GM10847 (cell line): ENCODE results near the gene PAPPA2.

Experiments used
- POLR2A ChIP-seq: IDR thresholded peaks from 2 replicates; pipeline ENCODE4 v1.6.1; 2011; ENCODE audit not compliant: insufficient read length; ENCODE audit errors: extremely low read depth

Gene PAPPA2

DNA sequence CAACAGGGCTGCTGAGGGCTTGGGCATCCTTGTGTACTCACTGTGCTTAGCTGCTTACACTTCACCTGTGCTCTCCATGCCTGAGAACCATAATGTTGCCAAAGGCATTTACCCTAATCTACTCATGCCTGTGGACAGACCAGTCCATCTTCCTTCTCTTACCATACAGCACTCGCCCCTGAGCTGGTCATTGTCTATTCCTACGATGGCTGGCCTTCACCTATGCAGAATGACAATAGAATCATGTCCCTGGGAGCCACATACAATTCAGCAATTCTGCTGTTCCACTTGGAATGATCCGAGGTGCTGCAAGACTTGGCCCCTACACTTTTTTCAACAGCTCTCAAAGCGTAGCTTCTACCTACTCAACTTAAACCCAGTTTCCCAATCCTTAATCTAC, 96.5 kb downstream of the PAPPA2 start:
- TF ChIP-seq POLR2A, result no peak

DNA sequence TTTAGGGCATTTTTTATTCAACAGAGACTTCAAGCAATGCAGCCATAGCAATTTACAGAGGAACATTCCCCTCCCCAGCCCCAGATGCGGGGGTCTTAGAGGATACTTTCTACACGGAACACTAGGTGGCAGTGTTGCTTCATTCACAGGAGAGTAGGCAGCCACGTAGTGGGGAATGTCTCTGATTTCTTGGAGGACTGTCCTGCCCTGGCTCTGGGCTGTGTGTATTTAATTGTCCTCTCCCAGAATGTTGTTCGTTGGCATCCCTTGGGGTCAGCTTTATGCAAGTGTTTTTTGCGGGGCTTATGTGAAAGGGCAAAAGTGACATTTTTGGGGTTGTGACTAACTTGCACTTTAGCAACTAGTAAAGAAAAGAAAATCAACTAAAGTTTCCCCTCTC, 96.9 kb downstream of the PAPPA2 start:
- no peak for TF ChIP-seq POLR2A

DNA sequence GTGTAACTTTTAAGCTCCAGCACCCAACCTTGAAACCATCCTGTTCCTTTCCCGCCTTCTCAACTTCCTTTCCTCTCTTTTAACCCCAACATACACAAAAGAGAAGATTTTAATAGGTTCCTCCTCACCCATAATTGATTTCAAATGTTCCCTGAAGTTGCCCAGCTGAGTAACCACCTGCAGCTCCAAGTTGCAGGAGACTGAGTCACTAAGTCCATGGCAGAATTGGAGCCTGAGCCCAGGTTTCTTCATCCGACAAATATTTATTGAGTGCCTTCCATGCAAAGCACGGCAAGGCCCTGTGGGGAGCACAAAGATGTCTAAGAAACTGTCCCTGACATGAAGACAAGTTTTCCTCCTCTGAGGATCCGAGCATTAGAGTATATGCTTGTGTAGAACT, 97.7 kb downstream of the PAPPA2 start:
- no peak for TF ChIP-seq POLR2A

DNA sequence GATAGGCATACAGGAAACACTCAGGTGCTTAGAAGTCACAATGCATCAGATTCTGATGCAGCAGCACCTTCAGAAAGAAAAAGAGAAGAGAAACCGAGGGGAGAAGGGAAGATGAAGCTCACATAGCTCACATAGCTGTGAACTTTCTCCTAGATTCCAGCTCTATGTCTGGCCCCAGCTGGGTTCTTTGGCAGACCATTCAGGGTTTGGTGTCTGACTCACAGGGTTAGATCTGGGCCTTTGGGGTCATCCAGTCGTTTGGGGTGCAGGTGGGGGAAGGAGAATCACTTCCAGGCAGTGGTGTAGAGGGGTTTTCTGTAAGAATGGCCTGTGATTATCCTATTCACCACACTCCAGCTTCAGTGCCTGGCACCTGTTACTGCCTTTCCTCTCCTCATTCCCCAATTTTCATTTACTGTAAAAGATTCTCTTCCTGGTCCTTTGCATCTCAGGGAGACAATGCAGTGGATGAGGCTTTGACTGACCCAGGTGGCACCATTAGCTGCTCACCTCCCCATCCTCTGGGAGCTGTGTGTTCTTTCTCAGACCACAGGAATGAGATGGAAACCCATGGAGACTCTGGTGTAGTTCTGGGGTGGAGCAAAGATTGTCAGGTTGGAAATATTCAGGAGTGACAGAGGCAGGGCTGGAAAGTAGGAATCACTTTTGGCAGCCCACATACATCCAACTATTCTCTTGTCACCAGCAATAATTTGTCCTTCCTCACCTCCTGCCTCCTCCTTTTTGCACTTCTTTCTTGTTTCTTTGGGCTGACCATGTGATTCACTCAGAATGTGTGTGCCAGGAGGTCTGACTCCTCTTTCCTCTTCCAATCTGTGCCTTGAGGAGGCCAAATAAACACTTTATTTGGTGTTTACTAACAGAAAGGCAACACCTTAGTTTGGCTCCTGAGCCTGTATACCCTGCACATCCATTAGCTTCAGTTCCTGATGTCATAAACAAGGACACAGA, 103.3 kb downstream of the PAPPA2 start:
- no peak for TF ChIP-seq POLR2A

DNA sequence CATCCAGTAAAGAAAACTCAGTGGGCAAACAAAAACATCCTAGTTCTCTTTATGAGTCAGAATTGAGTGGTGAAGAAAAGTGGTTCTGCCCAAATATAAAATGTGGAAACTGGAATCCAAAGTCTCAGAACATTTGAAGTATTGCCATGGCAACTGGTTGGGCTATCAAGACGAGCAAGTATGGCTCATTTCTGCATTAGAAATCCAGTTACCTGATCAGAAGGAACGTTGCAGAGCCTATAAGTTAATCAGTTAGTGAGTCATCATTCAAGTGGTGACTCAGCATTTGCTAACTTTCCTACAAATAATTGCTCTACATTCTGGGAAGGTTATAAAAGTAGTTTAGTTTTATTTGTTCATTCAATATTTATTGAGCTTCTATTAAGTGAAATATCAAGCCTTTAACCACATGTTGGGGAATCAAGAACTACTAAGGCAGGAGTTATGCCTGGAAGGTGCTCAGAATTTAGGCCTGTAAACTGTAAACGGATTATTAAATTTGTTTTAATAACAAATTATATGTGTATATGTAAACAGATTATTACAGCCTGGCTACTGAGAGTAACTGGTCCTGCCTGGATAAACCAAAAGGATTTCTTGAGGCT, 104.3 kb downstream of the PAPPA2 start:
- no peak for TF ChIP-seq POLR2A

DNA sequence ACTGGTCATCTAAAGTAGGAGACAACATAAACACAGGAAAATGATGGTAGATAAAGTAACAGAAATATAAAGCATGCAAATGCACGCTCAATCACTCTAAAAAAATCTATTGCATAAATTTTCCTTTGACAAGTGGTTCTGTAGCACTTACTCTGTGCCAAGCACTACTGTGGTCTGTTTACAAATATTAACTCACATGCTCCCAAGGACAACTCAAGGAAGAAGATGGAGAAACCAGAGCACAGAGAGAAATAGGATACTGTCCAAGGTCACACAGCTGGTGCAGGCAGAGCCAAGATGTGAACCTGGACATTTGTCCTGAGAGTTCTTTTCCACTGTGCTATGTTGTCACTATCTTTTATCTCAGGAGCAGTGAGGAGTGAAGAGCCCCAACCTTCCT, 105.2 kb downstream of the PAPPA2 start:
- TF ChIP-seq POLR2A, result no peak

DNA sequence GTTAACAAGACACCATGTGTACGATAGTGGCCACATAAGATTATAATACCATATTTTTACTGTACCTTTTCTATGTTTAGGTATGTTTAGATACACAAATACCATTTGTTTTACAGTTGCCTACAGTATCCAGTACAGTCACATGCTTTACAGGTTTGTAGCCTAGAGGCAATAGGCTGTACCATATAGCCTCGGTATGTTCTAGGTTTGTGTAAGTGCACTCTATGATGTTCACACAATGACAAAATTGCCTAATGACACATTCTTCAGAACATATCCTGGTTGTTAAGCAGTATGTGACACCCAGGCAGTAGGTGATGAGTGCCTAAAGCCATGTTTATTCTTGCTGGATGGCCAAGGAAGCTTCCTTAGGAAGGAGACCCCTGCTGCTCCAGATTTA, 111.8 kb downstream of the PAPPA2 start:
- TF ChIP-seq POLR2A, result no peak

DNA sequence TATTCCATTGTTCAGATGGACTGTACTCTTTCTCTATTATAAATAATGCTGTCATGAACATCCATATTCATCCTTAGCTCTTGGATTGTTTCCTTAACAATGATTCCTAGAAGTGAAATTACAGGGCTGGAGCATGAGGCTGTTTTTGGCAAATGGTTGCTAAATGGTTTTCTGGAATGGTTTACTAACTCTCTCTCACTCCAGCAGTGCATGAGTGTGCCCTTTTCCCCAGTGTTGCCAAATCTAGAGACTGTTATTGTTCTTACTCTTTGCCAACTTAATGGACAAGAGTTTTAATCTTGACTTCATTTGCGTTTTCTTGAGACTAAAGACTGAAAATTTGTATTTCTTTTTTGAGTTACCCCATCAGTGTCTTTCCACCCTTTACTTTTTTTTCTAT, 113.0 kb downstream of the PAPPA2 start:
- no peak for TF ChIP-seq POLR2A

DNA sequence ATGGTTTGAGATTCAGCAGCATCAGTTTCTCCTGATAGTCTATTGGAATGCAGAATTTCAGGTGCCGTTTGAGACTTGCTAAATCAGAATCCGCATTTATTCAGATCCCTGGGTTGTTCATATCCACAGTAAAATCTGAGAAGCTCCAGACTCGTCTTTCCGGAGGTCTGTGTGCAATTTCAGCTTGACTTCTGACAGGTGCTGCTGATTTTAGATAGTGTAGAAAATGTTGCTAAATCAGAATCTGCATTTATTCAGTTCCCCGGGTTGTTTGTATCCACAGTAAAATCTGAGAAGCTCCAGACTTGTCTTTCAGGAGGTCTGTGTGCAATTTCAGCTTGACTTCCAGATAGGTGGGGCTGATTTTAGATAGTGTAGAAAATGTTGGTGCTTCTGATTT, 113.7 kb downstream of the PAPPA2 start:
- no peak for TF ChIP-seq POLR2A

DNA sequence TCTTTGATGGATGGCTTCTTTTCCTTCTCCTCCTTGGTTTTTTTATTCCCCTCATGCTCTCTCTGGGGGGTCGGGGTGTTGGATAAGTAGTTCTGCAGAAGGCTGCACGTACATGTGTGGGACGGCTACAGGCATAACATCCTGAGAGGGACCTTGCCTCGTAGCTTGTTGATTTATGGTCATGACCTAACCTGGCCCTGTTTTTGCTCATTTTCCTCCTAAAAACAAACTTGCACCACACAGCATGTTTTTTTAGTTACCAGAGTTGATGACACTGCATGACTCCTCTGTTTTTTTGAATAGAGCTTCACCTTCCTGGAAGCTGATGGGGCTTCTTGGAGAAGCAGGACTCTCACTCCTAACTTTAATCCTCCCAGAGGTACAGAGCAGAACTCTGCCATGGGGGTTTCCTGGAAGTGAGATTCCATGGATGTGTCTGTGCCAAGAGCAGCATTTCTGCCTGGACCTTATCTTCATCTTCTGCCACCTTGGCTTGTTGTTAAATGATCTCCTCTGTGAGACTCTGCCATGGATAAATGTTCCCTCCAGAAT, 114.7 kb downstream of the PAPPA2 start:
- TF ChIP-seq POLR2A, result no peak

DNA sequence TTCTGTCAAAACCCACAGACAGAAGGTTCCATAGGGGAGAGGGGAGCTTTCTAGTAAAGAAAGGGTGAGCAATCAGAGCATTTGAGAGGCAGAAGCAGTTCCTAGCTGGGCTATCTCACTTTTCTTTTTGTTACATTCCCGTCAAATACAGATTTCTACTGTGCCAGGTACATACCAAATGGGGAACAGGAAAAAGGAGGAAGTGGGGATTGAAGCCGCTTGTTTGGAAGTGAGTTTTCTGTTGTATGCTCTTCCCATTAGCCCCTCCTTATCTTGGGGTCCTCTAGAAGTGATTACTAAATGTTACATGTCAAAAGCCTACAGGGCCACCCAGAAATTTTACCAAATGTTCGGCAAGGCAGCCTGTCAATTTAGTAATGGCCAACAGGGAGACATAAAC, 116.1 kb downstream of the PAPPA2 start:
- TF ChIP-seq POLR2A, result no peak

DNA sequence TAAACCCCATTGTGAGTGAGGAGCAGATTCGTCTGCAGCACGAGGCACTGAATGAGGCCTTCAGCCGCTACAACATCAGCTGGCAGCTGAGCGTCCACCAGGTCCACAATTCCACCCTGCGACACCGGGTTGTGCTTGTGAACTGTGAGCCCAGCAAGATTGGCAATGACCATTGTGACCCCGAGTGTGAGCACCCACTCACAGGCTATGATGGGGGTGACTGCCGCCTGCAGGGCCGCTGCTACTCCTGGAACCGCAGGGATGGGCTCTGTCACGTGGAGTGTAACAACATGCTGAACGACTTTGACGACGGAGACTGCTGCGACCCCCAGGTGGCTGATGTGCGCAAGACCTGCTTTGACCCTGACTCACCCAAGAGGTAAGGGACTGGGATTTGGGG, 132.2 kb downstream of the PAPPA2 start:
- TF ChIP-seq POLR2A, result no peak

DNA sequence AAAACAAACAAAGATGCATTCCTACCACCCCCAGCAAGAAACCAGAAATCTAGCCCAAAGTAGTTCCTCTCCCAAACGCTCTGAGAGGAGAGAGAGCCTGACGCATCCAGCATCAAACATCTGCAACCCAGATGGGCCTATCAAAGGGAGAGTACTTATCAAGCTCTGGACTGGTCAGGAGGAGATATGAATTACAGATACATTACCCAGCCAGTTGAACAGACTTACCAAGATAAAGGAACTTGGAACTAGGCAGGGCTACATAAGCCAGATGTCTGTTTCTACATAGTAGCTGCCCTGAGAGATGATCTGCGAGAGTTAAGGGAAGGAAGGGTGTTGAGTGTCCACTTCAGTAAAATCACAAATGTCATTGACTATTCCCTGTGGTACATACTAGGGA, 138.4 kb downstream of the PAPPA2 start:
- no peak for TF ChIP-seq POLR2A

DNA sequence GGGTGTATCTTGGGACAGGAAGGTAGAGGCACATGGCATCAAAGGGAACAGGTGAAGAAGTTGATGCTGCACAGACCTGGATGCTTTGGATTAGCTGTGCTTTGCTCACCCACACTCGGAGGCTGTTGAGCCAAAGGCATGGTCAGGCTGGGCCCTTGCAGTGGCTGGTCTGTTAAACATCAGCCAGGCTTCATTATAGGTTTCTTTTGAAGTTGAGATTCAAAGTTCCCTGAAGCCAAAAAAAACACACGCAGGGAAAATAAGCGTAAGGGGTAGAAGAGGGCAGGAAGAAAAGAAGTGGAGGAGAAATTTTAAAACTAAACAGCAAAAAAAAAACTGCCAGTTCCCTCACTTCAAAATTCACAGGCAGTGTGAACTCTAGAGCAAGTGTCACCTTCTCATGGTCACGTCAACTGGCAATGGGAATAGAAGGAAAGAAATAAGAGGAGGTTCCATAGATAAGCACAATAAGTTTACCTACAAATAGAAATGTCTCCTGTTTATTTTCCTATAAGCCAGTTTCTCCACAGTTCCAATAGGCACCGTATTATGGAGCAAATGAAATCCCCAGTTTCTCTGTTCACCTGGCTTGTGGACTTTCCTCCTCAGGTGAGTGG, 139.5 kb downstream of the PAPPA2 start:
- no peak for TF ChIP-seq POLR2A

DNA sequence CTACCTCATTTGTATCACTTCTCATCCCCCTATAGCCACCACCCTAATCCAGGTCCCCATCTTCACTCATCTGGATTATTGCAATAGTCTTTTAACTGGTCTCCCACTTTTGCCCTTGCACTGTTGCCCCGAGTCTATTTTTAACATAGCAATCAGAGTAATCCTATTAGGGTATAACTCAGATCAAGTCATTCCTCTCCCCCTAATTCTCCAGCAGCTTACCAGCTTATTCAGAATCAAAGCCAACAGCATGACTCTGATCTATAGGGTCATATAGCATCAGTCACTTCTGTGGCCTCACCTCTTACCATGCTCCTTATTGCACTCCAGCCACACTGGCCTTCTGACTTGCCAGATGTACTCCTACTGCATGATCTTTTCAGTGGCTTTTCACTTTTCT, 140.7 kb downstream of the PAPPA2 start:
- no peak for TF ChIP-seq POLR2A

DNA sequence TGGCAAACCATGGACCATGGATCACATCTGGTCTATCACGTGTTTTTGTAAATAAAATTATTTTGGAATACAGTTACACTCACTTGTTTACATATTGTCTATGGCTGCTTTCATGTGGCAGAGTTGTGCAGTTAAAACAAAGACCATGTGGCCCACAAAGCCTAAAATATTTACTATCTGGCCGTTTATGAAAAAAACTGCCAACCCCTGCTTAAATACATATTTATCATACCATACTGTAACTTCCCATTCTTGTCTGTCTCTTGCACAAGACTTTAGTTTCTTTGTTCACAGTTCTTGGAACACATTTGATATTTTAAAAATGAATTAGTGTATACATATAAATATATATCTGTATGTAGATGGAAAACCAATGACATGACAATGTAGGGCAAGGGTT, 141.5 kb downstream of the PAPPA2 start:
- no peak for TF ChIP-seq POLR2A
